H1 (cell line): ENCODE measurements around the gene PCDHA1. TPM values are rescaled to one million over a fixed set of nuclear protein-coding genes. Genes with fewer than 3 reads are reported as not detected.

Source experiments
- ATF3 ChIP-seq: IDR thresholded peaks from 2 replicates; pipeline ENCODE4 v1.6.1; 2011; ENCODE audit warnings: low read depth, mild to moderate bottlenecking, low read length; ENCODE audit not compliant: insufficient read depth
- BCL11A ChIP-seq, 2 experiments: IDR thresholded peaks; one replicate each; pipeline ENCODE4 v1.6.1; 2011; ENCODE audit warnings: low read depth in 2 of 2, low read length in 2 of 2, mild to moderate bottlenecking in 2 of 2
- BRCA1 ChIP-seq: IDR thresholded peaks from 2 replicates; pipeline ENCODE4 v1.6.1; 2012; ENCODE audit warnings: low read depth, low read length, improper control_type of control experiment
- CHD2 ChIP-seq: IDR thresholded peaks from 2 replicates; pipeline ENCODE4 v1.6.1; 2012; ENCODE audit warnings: low read length, improper control_type of control experiment
- CREB1 ChIP-seq: IDR thresholded peaks from 2 replicates; pipeline ENCODE4 v1.6.1; 2012; ENCODE audit warnings: inconsistent platforms
- EGR1 ChIP-seq: IDR thresholded peaks from 2 replicates; pipeline ENCODE4 v1.6.1; 2011; ENCODE audit warnings: low read depth, low read length, borderline replicate concordance
- EP300 ChIP-seq, 2 experiments: IDR thresholded peaks; 1 replicate in 1 of 2; 2 replicates in 1 of 2; pipeline ENCODE4 v1.6.1; 2011 to 2012; ENCODE audit warnings: low read depth in 2 of 2, low read length in 2 of 2, mild to moderate bottlenecking in 2 of 2, borderline replicate concordance in 1 of 2, inconsistent platforms in 1 of 2, moderate library complexity in 1 of 2
- GABPA ChIP-seq: IDR thresholded peaks from 2 replicates; pipeline ENCODE4 v1.6.1; 2011; ENCODE audit warnings: mild to moderate bottlenecking, low read length, moderate library complexity, borderline replicate concordance; ENCODE audit not compliant: insufficient read depth
- JUN ChIP-seq: IDR thresholded peaks from 2 replicates; pipeline ENCODE4 v1.6.1; 2011; ENCODE audit warnings: low read depth, mild to moderate bottlenecking, improper control_type of control experiment, low read length
- JUND ChIP-seq: IDR thresholded peaks from 2 replicates; pipeline ENCODE4 v1.6.1; 2011; ENCODE audit warnings: mild to moderate bottlenecking, improper control_type of control experiment, low read length
- KDM1A ChIP-seq: fragments of 200-600, 300-600 bp; sonication (generic); IDR thresholded peaks from 2 replicates; pipeline ENCODE4 v1.7.1; 2016; ENCODE audit warnings: mild to moderate bottlenecking, low read length, borderline replicate concordance
- MAFK ChIP-seq: IDR thresholded peaks from 2 replicates; pipeline ENCODE4 v1.6.1; 2012; ENCODE audit warnings: low read depth, mild to moderate bottlenecking, improper control_type of control experiment, low read length
- PHF8 ChIP-seq: fragments of 200-600 bp; sonication (generic); conservative IDR thresholded peaks from 2 replicates; pipeline ENCODE4 v1.7.1; 2012; ENCODE audit warnings: low read depth, mild to moderate bottlenecking, inconsistent platforms, low read length, moderate library complexity
- POU5F1 ChIP-seq: IDR thresholded peaks from 2 replicates; pipeline ENCODE4 v1.6.1; 2011; ENCODE audit warnings: low read depth, mild to moderate bottlenecking, low read length, moderate library complexity
- RBBP5 ChIP-seq: IDR thresholded peaks from 2 replicates; pipeline ENCODE4 v1.7.1; 2012; ENCODE audit warnings: low read depth, mild to moderate bottlenecking, inconsistent platforms, low read length, moderate library complexity, borderline replicate concordance
- RFX5 ChIP-seq: IDR thresholded peaks from 2 replicates; pipeline ENCODE4 v1.6.1; 2011; ENCODE audit warnings: low read depth, low read length, improper control_type of control experiment, borderline replicate concordance
- SIN3A ChIP-seq, 2 experiments: IDR thresholded peaks in 1 of 2; conservative IDR thresholded peaks in 1 of 2; 2 replicates each; pipeline ENCODE4 v1.6.1; 2011 to 2012; ENCODE audit warnings: low read length in 2 of 2, improper control_type of control experiment in 1 of 2, low read depth in 1 of 2, mild to moderate bottlenecking in 1 of 2
- SIX5 ChIP-seq: IDR thresholded peaks from 2 replicates; pipeline ENCODE4 v1.6.1; 2011; ENCODE audit warnings: mild to moderate bottlenecking, low read depth, low read length
- SP1 ChIP-seq: IDR thresholded peaks from 2 replicates; pipeline ENCODE4 v1.6.1; 2011; ENCODE audit warnings: low read depth, low read length
- SRF ChIP-seq: IDR thresholded peaks from 2 replicates; pipeline ENCODE4 v1.6.1; 2011; ENCODE audit warnings: mild to moderate bottlenecking, low read depth, low read length, moderate library complexity
- SUZ12 ChIP-seq: fragments of 200-600 bp; sonication (generic); IDR thresholded peaks from 2 replicates; pipeline ENCODE4 v1.6.1; 2012; ENCODE audit warnings: mild to moderate bottlenecking, inconsistent platforms, low read length, moderate library complexity, mixed read lengths
- TAF7 ChIP-seq: optimal IDR thresholded peaks from 2 replicates; pipeline ENCODE3; 2011; ENCODE audit warnings: low read depth, mild to moderate bottlenecking, inconsistent platforms, low read length, moderate library complexity, borderline replicate concordance
- TBP ChIP-seq: IDR thresholded peaks from 2 replicates; pipeline ENCODE4 v1.6.1; 2011; ENCODE audit warnings: low read depth, low read length, improper control_type of control experiment
- TEAD4 ChIP-seq: IDR thresholded peaks from 2 replicates; pipeline ENCODE4 v1.6.1; 2012; ENCODE audit warnings: low read depth, low read length, inconsistent platforms, mixed read lengths
- polyA plus RNA-seq, 7 experiments: library from polyadenylated mRNA; depleted of rRNA in 3 of 7; stranded (reverse) in 5 of 7; unstranded in 2 of 7; fragments of >200 nt in 5 of 7; fragments of 200-250 nt in 2 of 7; gene quantifications; 1 replicate in 5 of 7; 2 replicates in 1 of 7; 4 replicates in 1 of 7; pipeline versions ENCODE4 v1.2.1 to v1.2.3, GENCODE V29; 2011 to 2013; ENCODE audit warnings: missing spikeins in 2 of 7, mixed read lengths in 2 of 7
- total RNA-seq: library from RNA; stranded (reverse); fragmentation: NEBNext Ultra II Directional; extraction: Animal tissue kit (Norgen Biotek cat#: 25700); gene quantifications from 2 replicates; pipeline ENCODE4 v1.2.1, GENCODE V29; 2021

Gene PCDHA1
- total and polyA plus RNA-seq, 2 of the 8 experiments (the other 6 are each of a cell fraction or from before 2014, with no cell fraction given), result 0.23 to 0.50 TPM

GRCh38 chr5:141001844-141002604 is 216.1 kb downstream of the PCDHA1 start (continued):
- TF ChIP-seq CHD2, result peak; percentile 63; the same call in 1 of the 2 replicates
- TF ChIP-seq RBBP5, result 0 out of 2 replicates have a peak, but pooled peaks have one; percentile 74
- TF ChIP-seq BRCA1, result no peak
- peak; percentile 60 to 90 for TF ChIP-seq BCL11A (IDR thresholded peaks at IDR 0.05; ENCODE audit: low read depth in 2 of 2, low read length in 2 of 2)
- no peak for TF ChIP-seq JUN
- peak in 1 of 2 experiments; percentile 96; a peak in 1 of 3 replicates for TF ChIP-seq EP300 (IDR thresholded peaks at IDR 0.05; ENCODE audit: borderline replicate concordance in 1 of 2, low read depth in 2 of 2, low read length in 2 of 2)
- peak; percentile 20; the same call in 1 of the 2 replicates for TF ChIP-seq CREB1
- no peak for TF ChIP-seq TAF7
- peak; percentile 47; the same call in 1 of the 2 replicates for TF ChIP-seq TEAD4
- TF ChIP-seq GABPA, result no peak
- peak in 1 of 2 experiments; percentile 62; a peak in 1 of 4 replicates for TF ChIP-seq SIN3A (conservative IDR thresholded peaks at IDR 0.05 in 1 of 2, IDR thresholded peaks at IDR 0.05 in 1 of 2; ENCODE audit: low read depth in 1 of 2, low read length in 2 of 2)
- peak; percentile 36; the same call in 1 of the 2 replicates for TF ChIP-seq MAFK
- TF ChIP-seq ATF3, result no peak
- TF ChIP-seq POU5F1, result peak; percentile 96
- TF ChIP-seq PHF8, result 0 out of 2 replicates have a peak, but pooled peaks have one; percentile 22
- no peak for TF ChIP-seq RFX5
- TF ChIP-seq TBP, result peak; percentile 60
- TF ChIP-seq EGR1, result no peak; the same call in 1 of the 2 replicates
- TF ChIP-seq SP1, result peak; percentile 96
- no peak for TF ChIP-seq JUND
- TF ChIP-seq SRF, result no peak
- TF ChIP-seq SUZ12, result no peak
- TF ChIP-seq KDM1A, result no peak
- no peak for TF ChIP-seq SIX5
